CD4-positive, alpha-beta T cell (primary cell): ENCODE results near the gene WRNIP1. TPM values are rescaled to one million over a fixed set of nuclear protein-coding genes. Genes with fewer than 3 reads are reported as not detected.

ENCODE experiments used
- ATAC-seq: fragments of 200-7000 bp; cut with Tn5 transposase; one replicate; pipeline ENCODE4 v1.10.0; 2022; ENCODE audit warnings: mild to moderate bottlenecking; ENCODE audit not compliant: poor library complexity
- CTCF ChIA-PET: fragments of 350-600 bp; sonication (Branson Sonifier 250); formaldehyde crosslinking; loops from one replicate; lab custom pipeline; 2021; ENCODE audit warnings: antibody characterized with exemption, inconsistent platforms; lab: Charles Lee
- POLR2A ChIA-PET: fragments of 350-600 bp; sonication (Branson Sonifier 250); formaldehyde crosslinking; loops from one replicate; lab custom pipeline; 2021; ENCODE audit warnings: antibody characterized with exemption, inconsistent platforms; lab: Charles Lee
- DNase-seq, 14 experiments: peaks; one replicate each; pipeline ENCODE4 v3.0.0-alpha.2; 2013 to 2020; ENCODE audit warnings: mixed read lengths in 2 of 14
- H3K27ac ChIP-seq, 2 donors: one replicate each; pipeline versions ENCODE4 v1.5.1 to v1.7.0; 2013; ENCODE audit warnings: low read length in 2 of 2, low read depth in 1 of 2, mild to moderate bottlenecking in 1 of 2
- H3K27me3 ChIP-seq, 2 experiments: 1 replicate in 1 of 2; 2 replicates in 1 of 2; pipeline versions ENCODE4 v1.6.1 to v1.7.0; 2013; ENCODE audit warnings: low read length in 2 of 2, control low read depth in 1 of 2, mild to moderate bottlenecking in 1 of 2, moderate library complexity in 1 of 2; ENCODE audit not compliant: insufficient read depth in 2 of 2, control insufficient read depth in 1 of 2
- H3K36me3 ChIP-seq: one replicate; pipeline ENCODE4 v1.6.1; 2013; ENCODE audit warnings: low read length, control low read depth; ENCODE audit not compliant: insufficient read depth
- H3K4me1 ChIP-seq: one replicate; pipeline ENCODE4 v1.6.1; 2013; ENCODE audit warnings: low read length, control low read depth; ENCODE audit not compliant: insufficient read depth
- H3K4me3 ChIP-seq: one replicate; pipeline ENCODE4 v1.5.1; 2013; ENCODE audit warnings: mild to moderate bottlenecking, low read length, moderate library complexity
- H3K9me3 ChIP-seq, 2 experiments: 1 replicate in 1 of 2; 2 replicates in 1 of 2; pipeline versions ENCODE4 v1.6.1 to v1.7.0; 2013; ENCODE audit warnings: low read length in 2 of 2, mild to moderate bottlenecking in 2 of 2, control low read depth in 1 of 2, moderate library complexity in 1 of 2; ENCODE audit not compliant: control insufficient read depth in 1 of 2, insufficient read depth in 1 of 2
- H3K27ac Mint-ChIP-seq: one replicate; pipeline ENCODE4 v1.8.0; 2020; ENCODE audit warnings: mixed read lengths
- H3K27me3 Mint-ChIP-seq: one replicate; pipeline ENCODE4 v1.8.0; 2021; ENCODE audit warnings: mixed read lengths
- H3K36me3 Mint-ChIP-seq: one replicate; pipeline ENCODE4 v1.8.0; 2021; ENCODE audit warnings: low read depth, mixed read lengths
- H3K4me1 Mint-ChIP-seq: one replicate; pipeline ENCODE4 v1.8.0; 2021; ENCODE audit warnings: low read depth, mixed read lengths
- H3K4me3 Mint-ChIP-seq: one replicate; pipeline ENCODE4 v1.8.0; 2020; ENCODE audit warnings: mild to moderate bottlenecking, mixed read lengths
- H3K9me3 Mint-ChIP-seq: one replicate; pipeline ENCODE4 v1.8.0; 2020; ENCODE audit warnings: mixed read lengths
- CTCF ChIP-seq: fragments of 200-600 bp; IDR thresholded peaks from one replicate; pipeline ENCODE4 v1.8.0; 2022; ENCODE audit warnings: antibody characterized with exemption, mild to moderate bottlenecking
- intact Hi-C, 2 experiments: fragments of 100-400 bp; cut with DNase I in 1 of 2; cut with micrococcal nuclease in 1 of 2; formaldehyde crosslinking; loops; one replicate each; pipeline versions ENCODE4 v1.15.1 to v1.9.0; 2023 to 2025; cut with DNase I, micrococcal nuclease
- total RNA-seq, 174 experiments: library from RNA in 2 of 174; stranded (reverse) in 2 of 174; gene quantifications; one replicate each; pipeline ENCODE4 v1.2.3 and lab custom pipeline; 2021 to 2026

Gene WRNIP1
- total RNA-seq, 2 experiments from 2014 or later = 22.4 to 25.2 TPM

DNA sequence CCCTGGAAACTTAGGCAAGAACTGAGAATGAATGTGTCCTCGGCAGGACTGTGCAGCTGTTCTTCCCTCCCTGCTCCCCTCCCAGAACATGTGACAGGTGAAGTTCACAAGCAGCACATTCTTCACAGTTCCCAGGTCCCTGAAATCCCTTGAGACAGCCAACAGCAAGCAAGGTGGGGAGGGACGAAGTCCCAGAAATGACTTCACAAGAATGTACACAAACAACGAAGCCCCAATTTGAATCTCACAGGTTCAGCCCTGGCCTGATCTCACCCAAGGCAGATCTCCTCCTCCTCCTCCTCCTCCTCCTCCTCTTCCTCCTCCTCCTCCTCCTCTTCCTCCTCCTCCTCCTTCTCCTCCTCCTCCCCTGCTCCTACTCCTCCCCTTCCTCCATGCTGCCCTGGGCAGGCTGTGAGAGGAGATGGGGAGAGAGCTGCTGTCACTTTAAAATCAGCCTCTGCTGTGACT is 32.4 kb downstream of the WRNIP1 start:
- Mint-ChIP-seq H3K4me1 (peaks cover 29% of the 10 kb centered on the region), H3K27me3 (no peaks in the 10 kb centered on the region), H3K36me3 (no peaks in the 10 kb centered on the region), H3K4me3 (no peak overlapping the region), H3K27ac (no peak overlapping the region), H3K9me3 (no peaks in the 10 kb centered on the region)
- ATAC-seq = no peak
- no peak for TF ChIP-seq CTCF
- ChIA-PET POLR2A (no interaction called here), CTCF (interaction anchor here (1.2 kb wide), 1 partner anchor 29 kb away, joined by 3 read pairs; no protein-coding TSS in a partner anchor)
- no peak for DNase-seq
- Histone ChIP-seq H3K36me3 (no peaks in the 10 kb centered on the region), H3K9me3 (peaks cover 0 to 4% of the 10 kb centered on the region in 2 experiments), H3K4me1 (peaks cover 21% of the 10 kb centered on the region), H3K4me3 (no peak overlapping the region), H3K27ac (no peak overlapping the region), H3K27me3 (no peaks in the 10 kb centered on the region)
- intact Hi-C loops = loop anchor here in 1 of 2 experiments (5.0 kb wide), 1 partner anchor 190 kb away; no protein-coding TSS in a partner anchor

DNA sequence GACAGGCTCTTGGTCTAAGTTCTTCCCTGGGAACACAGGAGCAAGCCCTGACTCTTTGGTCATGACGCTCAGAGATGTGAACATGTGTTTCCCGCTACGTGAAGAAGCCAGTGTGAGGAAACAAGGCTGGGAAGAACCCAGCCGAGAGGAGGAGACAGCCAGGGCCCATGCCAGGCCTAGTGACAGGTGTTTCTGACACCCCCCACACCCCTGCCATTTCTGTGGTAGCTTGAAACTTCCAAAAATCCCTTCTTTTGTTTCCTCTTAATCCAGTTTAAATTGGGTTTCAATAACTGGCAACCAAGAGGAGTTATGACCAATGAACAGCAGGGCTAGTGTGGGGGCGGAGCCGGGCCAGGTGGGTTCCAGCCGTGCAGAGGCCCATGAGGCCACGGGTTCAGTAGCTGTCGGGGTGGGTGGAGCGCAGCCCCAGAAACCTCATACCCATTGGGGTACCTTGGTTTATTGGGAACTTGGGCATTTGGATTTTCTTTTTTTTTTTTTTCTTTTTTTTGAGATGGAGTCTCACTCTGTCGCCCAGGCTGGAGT is 33.5 kb downstream of the WRNIP1 start:
- peaks cover 19% of the 10 kb centered on the region for H3K4me1 Mint-ChIP-seq
- H3K4me3 Mint-ChIP-seq = no peak overlapping the region
- H3K36me3 ChIP-seq = no peaks in the 10 kb centered on the region
- no peak overlapping the region for H3K4me3 ChIP-seq
- peaks cover 10% of the 10 kb centered on the region for H3K4me1 ChIP-seq
- H3K27ac ChIP-seq = no peak overlapping the region
- DNase-seq (no peak), ATAC-seq (no peak)
- ChIA-PET POLR2A (no interaction called here), CTCF (interaction anchor here (0.6 kb wide), 1 partner anchor 113 kb away, joined by 3 read pairs; no protein-coding TSS in a partner anchor)
- no peak for TF ChIP-seq CTCF
- H3K36me3 Mint-ChIP-seq = no peaks in the 10 kb centered on the region
- H3K9me3 Mint-ChIP-seq = no peaks in the 10 kb centered on the region
- H3K9me3 ChIP-seq = peaks cover 0 to 4% of the 10 kb centered on the region in 2 experiments
- intact Hi-C loops = loop anchor here in 1 of 2 experiments (5.0 kb wide), 1 partner anchor 189 kb away; no protein-coding TSS in a partner anchor
- no peak overlapping the region for H3K27ac Mint-ChIP-seq
- H3K27me3 Mint-ChIP-seq = no peaks in the 10 kb centered on the region
- no peaks in the 10 kb centered on the region for H3K27me3 ChIP-seq

- Mint-ChIP-seq H3K27me3 (no peaks in the 10 kb centered on the region), H3K4me1 (peaks cover 11% of the 10 kb centered on the region), H3K9me3 (no peaks in the 10 kb centered on the region), H3K4me3 (no peak overlapping the region), H3K27ac (no peak overlapping the region), H3K36me3 (no peaks in the 10 kb centered on the region)
- peaks cover 7% of the 10 kb centered on the region for H3K4me1 ChIP-seq
- intact Hi-C loops = loop anchor here in 1 of 2 experiments (5.0 kb wide), 1 partner anchor 187 kb away; no protein-coding TSS in a partner anchor
- TF ChIP-seq CTCF = no peak
- no peak overlapping the region for H3K4me3 ChIP-seq
- POLR2A ChIA-PET = no interaction called here
- no peaks in the 10 kb centered on the region for H3K27me3 ChIP-seq
- CTCF ChIA-PET = no interaction called here
- DNase-seq (peak in 1 of 14 experiments; percentile 41), ATAC-seq (no peak)
- H3K36me3 ChIP-seq = no peaks in the 10 kb centered on the region
- peaks cover 0 to 4% of the 10 kb centered on the region in 2 experiments for H3K9me3 ChIP-seq
- H3K27ac ChIP-seq = no peak overlapping the region
Measured at GRCh38 chr6:2799936-2800527, 34.8 kb downstream of the WRNIP1 start.
